ENCODE measurements around the gene CLN5. TPM values are rescaled to one million over a fixed set of nuclear protein-coding genes. Genes with fewer than 3 reads are reported as not detected.

Gene CLN5
- total and polyA plus RNA-seq, 10 of the 15 experiments (the other 5 are each of a cell fraction or from before 2014, with no cell fraction given), result 11.2 to 22.2 (median 13.1) TPM

DNA sequence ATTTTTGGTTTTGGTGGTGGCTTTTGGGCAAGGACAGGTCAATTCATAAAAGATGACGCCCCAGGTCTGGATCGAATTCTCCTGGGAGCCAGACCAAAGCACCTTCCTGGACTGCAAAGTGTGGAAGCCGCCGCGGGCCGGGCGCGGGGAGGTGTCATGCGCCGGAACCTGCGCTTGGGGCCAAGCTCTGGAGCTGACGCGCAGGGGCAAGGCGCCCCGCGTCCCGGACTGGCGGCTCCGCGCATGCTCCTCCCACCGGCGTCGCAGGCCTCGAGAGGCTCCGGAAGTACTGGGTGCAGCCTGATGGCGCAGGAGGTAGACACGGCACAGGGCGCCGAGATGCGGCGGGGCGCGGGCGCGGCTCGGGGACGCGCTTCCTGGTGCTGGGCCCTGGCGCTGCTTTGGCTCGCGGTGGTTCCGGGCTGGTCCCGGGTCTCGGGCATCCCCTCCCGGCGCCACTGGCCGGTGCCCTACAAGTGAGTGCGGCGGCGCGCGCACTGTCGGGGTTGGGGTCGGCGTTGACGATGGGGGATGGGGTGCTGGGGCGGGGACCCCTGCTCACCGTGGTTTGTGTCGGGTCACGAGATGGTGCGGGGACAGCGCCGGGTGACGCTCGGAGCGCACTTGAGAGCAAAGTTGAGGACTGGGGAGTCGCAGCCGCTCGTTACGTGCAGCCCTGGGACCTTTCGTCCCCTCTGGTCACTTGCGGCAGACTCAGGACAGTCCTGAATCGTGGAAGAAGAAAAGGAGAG lies at the start of gene CLN5 (continued):
- no peak; a peak in 1 of 4 replicates for TF ChIP-seq ETV6 (conservative IDR thresholded peaks at IDR 0.05 in 1 of 2, IDR thresholded peaks at IDR 0.05 in 1 of 2; ENCODE audit: borderline replicate concordance in 1 of 2, low read depth in 1 of 2)
- no peak for TF ChIP-seq MTA3 (IDR thresholded peaks at IDR 0.05; ENCODE audit: borderline replicate concordance, low read length)
- 0 out of 2 replicates have a peak, but pooled peaks have one; percentile 3 for TF ChIP-seq IRF4 (IDR thresholded peaks at IDR 0.05; ENCODE audit: low read depth, low read length)
- peak; percentile 30 for TF ChIP-seq SIX5 (IDR thresholded peaks at IDR 0.05; ENCODE audit: low read depth, low read length, severe bottlenecking)
- TF ChIP-seq ESRRA (IDR thresholded peaks at IDR 0.05; ENCODE audit: low read length), result peak; percentile 53; the same call in 1 of the 2 replicates
- peak; percentile 28; the same call in 1 of the 2 replicates for TF ChIP-seq LARP7 (IDR thresholded peaks at IDR 0.05)
- no peak for TF ChIP-seq BRCA1 (IDR thresholded peaks at IDR 0.05; ENCODE audit: low read depth, low read length)
- TF ChIP-seq NFYA (IDR thresholded peaks at IDR 0.05; ENCODE audit: borderline replicate concordance, low read depth, low read length), result no peak
- peak; percentile 87 for TF ChIP-seq TCF3 (IDR thresholded peaks at IDR 0.05; ENCODE audit: borderline replicate concordance, insufficient read depth, low read depth, low read length)
- no peak for TF ChIP-seq TARDBP (IDR thresholded peaks at IDR 0.05; ENCODE audit: borderline replicate concordance)
- TF ChIP-seq PAX5 (IDR thresholded peaks at IDR 0.05; ENCODE audit: borderline replicate concordance, low read depth, low read length), result peak; percentile 59; the same call in 1 of the 2 replicates
- TF ChIP-seq EZH2 (IDR thresholded peaks at IDR 0.05; ENCODE audit: borderline replicate concordance, control insufficient read depth, low read depth, low read length), result no peak
- no peak for TF ChIP-seq TCF7 (IDR thresholded peaks at IDR 0.05; ENCODE audit: borderline replicate concordance)
- TF ChIP-seq RUNX3 (IDR thresholded peaks at IDR 0.05; ENCODE audit: low read length), result peak; percentile 15; the same call in 1 of the 2 replicates
- TF ChIP-seq ZNF687 (IDR thresholded peaks at IDR 0.05), result peak; percentile 94
- peak; percentile 96 for TF ChIP-seq NRF1 (conservative IDR thresholded peaks at IDR 0.05; ENCODE audit: low read depth, low read length)
- TF ChIP-seq CUX1 (IDR thresholded peaks at IDR 0.05; ENCODE audit: insufficient replicate concordance, low read depth, low read length), result no peak
- no peak for TF ChIP-seq NFYB (IDR thresholded peaks at IDR 0.05; ENCODE audit: insufficient read depth, low read depth, low read length)
- no peak for TF ChIP-seq CBX3 (IDR thresholded peaks at IDR 0.05; ENCODE audit: borderline replicate concordance, low read depth)
- TF ChIP-seq FOXM1 (IDR thresholded peaks at IDR 0.05; ENCODE audit: low read depth, low read length), result no peak
- no peak for TF ChIP-seq NBN (IDR thresholded peaks at IDR 0.05)
